NOMO-1 (cell line): ENCODE results near the gene ZNF432.

Experiments used
- DNase-seq, 2 experiments: peaks; one replicate each; lab custom pipeline; 2025; ENCODE audit not compliant: unreplicated experiment in 2 of 2; lab: John Stamatoyannopoulos, UW

The ZNF432 gene

DNA sequence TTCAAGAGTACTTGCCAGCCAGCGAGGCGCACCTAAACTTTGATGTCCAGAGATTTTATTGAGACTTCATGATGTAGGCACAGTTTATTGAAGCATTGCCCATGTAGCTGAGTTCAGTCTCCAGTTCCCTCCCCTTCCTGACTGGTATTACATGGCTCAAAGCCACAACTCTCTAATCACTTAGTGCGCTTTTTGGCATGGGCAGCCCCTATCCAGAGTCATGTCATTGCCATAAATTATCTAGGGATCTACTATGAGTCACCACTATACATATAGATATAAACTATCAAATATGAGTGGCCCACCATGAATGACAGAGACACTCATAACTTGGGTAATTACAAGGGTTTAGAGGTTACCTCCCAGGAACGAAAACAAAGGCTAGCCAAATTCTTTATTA, 28.1 kb downstream of the ZNF432 start:
- no peak for DNase-seq

DNA sequence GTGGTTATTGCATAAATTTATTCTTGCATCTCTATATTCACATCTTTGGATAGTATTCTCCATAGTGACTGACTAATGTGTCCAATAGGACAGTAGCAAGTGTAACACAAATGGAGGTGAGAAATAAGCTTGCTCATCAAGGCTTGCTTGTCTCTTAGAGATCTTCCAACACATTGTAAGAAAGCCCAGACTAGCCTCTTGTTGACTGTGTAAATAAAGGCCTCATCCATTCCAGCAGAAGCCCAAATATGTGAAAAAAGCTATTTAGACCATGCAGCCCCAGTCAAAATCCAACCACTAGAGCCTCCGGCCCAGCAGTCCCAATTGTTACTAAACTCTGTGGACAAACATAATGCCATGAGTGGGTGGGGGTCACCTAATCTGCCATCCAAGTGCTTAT, 38.0 kb downstream of the ZNF432 start:
- no peak for DNase-seq

DNA sequence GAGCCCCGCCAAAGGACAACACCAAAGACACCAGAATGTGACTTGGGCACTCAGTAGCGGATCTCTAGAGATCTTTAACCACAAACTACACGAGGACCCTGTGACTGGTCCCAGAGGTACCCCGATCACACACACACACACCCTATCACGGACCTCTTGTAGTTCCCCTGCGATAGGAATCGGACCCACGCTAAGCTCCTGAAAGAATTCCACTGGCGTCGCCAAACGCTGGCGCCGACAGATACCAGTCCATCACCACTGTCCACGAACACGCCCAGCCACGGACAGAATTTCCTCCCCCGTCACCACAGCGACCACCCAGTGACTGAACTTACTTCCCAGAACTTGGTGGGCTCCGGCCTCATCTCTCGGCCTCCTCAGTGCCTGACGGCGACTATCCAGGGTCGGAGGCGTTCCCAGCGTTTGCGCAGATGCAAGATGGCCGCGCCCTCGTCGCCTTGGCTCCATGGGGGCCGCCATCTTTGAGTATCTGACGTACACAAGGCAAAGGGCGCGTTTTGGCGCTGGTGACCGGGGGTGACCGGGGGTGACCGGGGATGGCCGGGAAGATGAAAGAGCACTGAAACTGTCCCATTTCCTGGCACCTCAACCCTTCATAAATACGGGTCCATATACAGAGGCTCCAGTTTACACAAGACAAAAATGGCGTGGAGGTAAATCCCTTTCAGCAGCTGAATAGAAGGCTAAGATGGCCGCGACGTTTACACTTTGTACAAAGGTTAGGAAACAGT, 40.7 kb downstream of the ZNF432 start, which contains the start of gene ZNF615:
Gene ZNF615, minus strand, starts transcription at position 406 of the 752 bp plus-strand sequence. CDS start 4,500 bp downstream, outside the sequence.
- peak; percentile 78 to 85 for DNase-seq

- no peak for DNase-seq
Measured at GRCh38 chr19:52007451-52007805, 41.2 kb downstream of the ZNF432 start.

- DNase-seq = no peak
Measured at GRCh38 chr19:51994048-51994644, 54.5 kb downstream of the ZNF432 start.

- no peak for DNase-seq
Measured at GRCh38 chr19:51993422-51993821, 55.2 kb downstream of the ZNF432 start.

DNA sequence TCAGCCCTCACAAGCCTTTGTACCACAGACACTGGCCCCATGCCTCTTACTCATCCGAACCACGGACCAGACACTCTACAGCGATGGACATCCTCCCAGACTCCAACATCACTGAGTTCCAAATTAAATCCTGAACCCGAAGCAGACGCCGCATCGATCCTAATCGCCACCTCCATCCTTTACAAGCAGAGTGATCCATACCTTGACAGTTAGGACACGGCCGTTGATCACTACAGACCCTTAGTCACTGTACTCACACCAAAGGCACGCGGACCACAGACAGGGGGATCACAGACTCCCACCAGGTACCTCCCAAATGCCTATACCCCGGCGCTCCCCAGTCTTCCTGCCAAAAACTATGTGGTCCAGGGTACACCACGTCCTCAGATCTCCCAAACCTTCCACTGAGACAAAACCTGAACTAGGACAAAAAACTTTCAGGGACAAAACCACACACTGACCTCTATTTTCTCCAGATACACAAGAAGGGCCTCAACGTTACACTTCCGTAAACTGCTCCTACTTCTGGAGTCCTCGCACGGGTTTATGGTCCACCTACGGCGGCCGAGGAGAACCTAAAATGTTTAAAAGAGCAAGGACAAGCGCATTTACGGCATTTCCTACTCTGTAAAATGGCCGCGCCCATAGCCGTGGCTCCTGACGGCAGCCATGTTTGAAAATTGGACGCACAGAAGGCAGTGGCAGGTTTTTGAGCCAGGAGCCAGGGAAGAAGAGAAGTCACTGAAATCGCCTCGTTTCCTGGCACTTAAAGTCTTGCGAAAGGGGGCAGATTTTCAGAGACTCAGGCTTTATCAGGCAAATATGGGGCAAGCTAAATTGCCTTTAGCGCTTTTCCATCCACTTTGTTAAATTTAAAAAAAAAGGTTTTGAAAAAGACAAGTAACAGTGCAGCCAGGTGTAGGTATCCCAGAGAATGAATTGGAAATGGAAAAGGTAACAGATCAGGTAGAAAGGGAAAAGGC, 62.0 kb downstream of the ZNF432 start, which contains the start of gene ZNF350:
Gene ZNF350, minus strand, starts transcription at position 532 of the 983 bp plus-strand sequence. CDS start 12,480 bp downstream, outside the sequence.
- DNase-seq = peak; percentile 96 to 98

GRCh38 chr19:51983361-51983760, 65.3 kb downstream of the ZNF432 start:
- no peak for DNase-seq
